Pancreas (tissue), 10 donors: ENCODE results near the gene IL33. TPM values are rescaled to one million over a fixed set of nuclear protein-coding genes. Genes with fewer than 3 reads are reported as not detected.

Source experiments
- ATAC-seq, 4 donors: fragments of 200-7000 bp; cut with Tn5 transposase; one replicate each; pipeline versions ENCODE4 v1.8.0 to v1.9.1; 2020; ENCODE audit warnings: mild to moderate bottlenecking in 4 of 4, moderate library complexity in 4 of 4
- DNase-seq, 6 donors: peaks; one replicate each; pipeline ENCODE4 v3.0.0-alpha.2; 2020
- FAIRE-seq: peaks from 2 replicates; lab custom pipeline; 2012; peaks lifted over from hg19 to GRCh38; lab: Jason Lieb, UNC
- H3K27ac ChIP-seq, 4 donors: fragments of 200-600 bp; sonication (generic); 1 replicate in 3 of 4; 2 replicates in 1 of 4; pipeline versions ENCODE4 v1.5.0 to v1.8.0; 2020
- H3K27me3 ChIP-seq, 4 donors: fragments of 200-600 bp; one replicate each; pipeline ENCODE4 v1.8.0; 2021
- H3K36me3 ChIP-seq, 3 donors: fragments of 200-600 bp; sonication (generic) in 1 of 3; one replicate each; pipeline versions ENCODE4 v1.5.0 to v1.8.0; 2020 to 2021
- H3K4me1 ChIP-seq, 3 donors: fragments of 200-600 bp; one replicate each; pipeline ENCODE4 v1.8.0; 2021
- H3K4me3 ChIP-seq, 4 donors: fragments of 200-600 bp; sonication (generic) in 2 of 4; one replicate each; pipeline versions ENCODE4 v1.5.0 to v1.8.0; 2020 to 2021
- H3K9me3 ChIP-seq, 4 donors: fragments of 200-600 bp; one replicate each; pipeline ENCODE4 v1.8.0; 2021
- CTCF ChIP-seq, 4 donors: fragments of 200-600 bp; sonication (generic) in 3 of 4; IDR thresholded peaks; one replicate each; pipeline versions ENCODE4 v1.5.0 to v1.8.0; 2021; ENCODE audit warnings: antibody characterized with exemption in 4 of 4
- WGBS, 2 donors: extraction: QIAGEN DNeasy Blood & Tissue Kit; methylation state at CpG; one replicate each; pipeline ENCODE4 v1.1.7; 2013; 5-methylcytosine and 5-hydroxymethylcytosine counted together
- intact Hi-C, 3 donors: fragments of 100-400 bp; cut with DNase I; formaldehyde crosslinking; loops; one replicate each; pipeline versions ENCODE4 v1.11.1 to v1.14.2; 2022
- polyA plus RNA-seq, 2 donors: library from polyadenylated mRNA; stranded (reverse); fragments of 200-250 nt; gene quantifications; one replicate each; pipeline ENCODE4 v1.2.3, GENCODE V29; 2013
- total RNA-seq, 6 donors: library from RNA; stranded (reverse); fragmentation: NEBNext Ultra II Directional in 4 of 6; extraction: Animal tissue kit (Norgen Biotek cat#: 25700) in 4 of 6; gene quantifications; one replicate each; pipeline versions ENCODE4 v1.2.1 to v1.2.4, GENCODE V29; 2021 to 2023
- donor health status: healthy with polysubstance abuse.
- donor health status: DM: no; HTN: no; CAD: no; lungs with moderate emphysema.
- donor health status: DM: no; HTN: no; CAD: no.
- donor health status: control.
- donor health status: control.
- donor health status: Bipolar disorder and iron deficiency.
- donor health status: DM: yes; HTN: yes; CAD: no.
- donor health status: DM: no; HTN: no; CAD: no.
- donor health status: DM: no; HTN: no; CAD: no.
- donor health status: DM: yes; HTN: yes; CAD: no.

IL33 gene
- total and polyA plus RNA-seq, 8 donors = 1.7 to 5.7 (median 3.9) TPM

- no peaks in the 10 kb centered on the region for H3K4me1 ChIP-seq
- ATAC-seq = no peak
- H3K4me3 ChIP-seq = no peak overlapping the region
- no peak overlapping the region for H3K27ac ChIP-seq
- WGBS, 2 donors = 63 to 92% methylated on average over 1 of the region's 1 CpG
- H3K27me3 ChIP-seq = no peaks in the 10 kb centered on the region
- H3K36me3 ChIP-seq = no peaks in the 10 kb centered on the region
- intact Hi-C loops = no loop called here
- no peaks in the 10 kb centered on the region for H3K9me3 ChIP-seq
- no peak for FAIRE-seq
- no peak for DNase-seq
- no peak for TF ChIP-seq CTCF (IDR thresholded peaks at IDR 0.05)
Observed at GRCh38 chr9:6183627-6184026, 32.0 kb upstream of the IL33 start.

GRCh38 chr9:6184749-6185645 lies 30.6 kb upstream of the IL33 start:
- DNase-seq (peak in 1 of 6 donors; percentile 27), FAIRE-seq (no peak), ATAC-seq (peak in 3 of 4 donors; percentile 31 to 38 (median 36))
- H3K4me3 ChIP-seq = no peak overlapping the region
- H3K36me3 ChIP-seq = no peaks in the 10 kb centered on the region
- WGBS, 2 donors = 61 to 65% methylated on average over 5 of the region's 5 CpGs
- H3K4me1 ChIP-seq = no peaks in the 10 kb centered on the region
- no peaks in the 10 kb centered on the region for H3K27me3 ChIP-seq
- no peak for TF ChIP-seq CTCF (IDR thresholded peaks at IDR 0.05)
- intact Hi-C loops = no loop called here
- no peaks in the 10 kb centered on the region for H3K9me3 ChIP-seq
- no peak overlapping the region for H3K27ac ChIP-seq

- 72 to 82% methylated on average over 2 of the region's 2 CpGs for WGBS, 2 donors
- DNase-seq (no peak), FAIRE-seq (no peak), ATAC-seq (no peak)
- Histone ChIP-seq H3K4me3 (no peak overlapping the region), H3K27ac (no peak overlapping the region), H3K9me3 (no peaks in the 10 kb centered on the region), H3K4me1 (no peaks in the 10 kb centered on the region), H3K36me3 (no peaks in the 10 kb centered on the region), H3K27me3 (no peaks in the 10 kb centered on the region)
- no peak for TF ChIP-seq CTCF (IDR thresholded peaks at IDR 0.05)
- intact Hi-C loops = no loop called here
Observed at GRCh38 chr9:6186691-6187090, 28.9 kb upstream of the IL33 start.

- H3K4me1 ChIP-seq = no peaks in the 10 kb centered on the region
- H3K9me3 ChIP-seq = no peaks in the 10 kb centered on the region
- TF ChIP-seq CTCF (IDR thresholded peaks at IDR 0.05) = no peak
- H3K36me3 ChIP-seq = no peaks in the 10 kb centered on the region
- FAIRE-seq (no peak), DNase-seq (no peak), ATAC-seq (no peak)
- no peaks in the 10 kb centered on the region for H3K27me3 ChIP-seq
- H3K27ac ChIP-seq = no peak overlapping the region
- no peak overlapping the region for H3K4me3 ChIP-seq
- intact Hi-C loops = no loop called here
Observed at GRCh38 chr9:6187272-6187671, 28.3 kb upstream of the IL33 start.

- Histone ChIP-seq H3K4me1 (no peaks in the 10 kb centered on the region), H3K4me3 (no peak overlapping the region), H3K9me3 (no peaks in the 10 kb centered on the region), H3K27me3 (no peaks in the 10 kb centered on the region), H3K36me3 (no peaks in the 10 kb centered on the region), H3K27ac (no peak overlapping the region)
- intact Hi-C loops = no loop called here
- no peak for ATAC-seq
- no peak for DNase-seq
- TF ChIP-seq CTCF (IDR thresholded peaks at IDR 0.05) = no peak
- FAIRE-seq = no peak
- WGBS, 2 donors = 31 to 50% methylated on average over 1 of the region's 1 CpG
Observed at GRCh38 chr9:6188466-6188865, 27.1 kb upstream of the IL33 start.
